K562 (cell line): Measurements from ENCODE around the gene CYSRT1. TPM values are rescaled to one million over a fixed set of nuclear protein-coding genes. Genes with fewer than 3 reads are reported as not detected.
A peak's percentile ranks its signal among the peaks of the same experiment; 100 is the strongest.

Experiments used
- BMI1 ChIP-seq: fragments of 150-350 bp; IDR thresholded peaks from 2 replicates; pipeline ENCODE4 v1.6.1; 2014; ENCODE audit warnings: low read length
- EP400 ChIP-seq: fragments of 450-650 bp; IDR thresholded peaks from 2 replicates; pipeline ENCODE4 v1.6.1; 2017; ENCODE audit warnings: antibody characterized with exemption, mild to moderate bottlenecking, moderate library complexity
- EZH2 ChIP-seq: IDR thresholded peaks from 2 replicates; pipeline ENCODE4 v1.6.1; 2012; ENCODE audit warnings: low read depth, mild to moderate bottlenecking, inconsistent platforms, low read length, borderline replicate concordance
- FUS ChIP-seq: fragments of 200-400 bp; formaldehyde crosslinking; optimal IDR thresholded peaks from 2 replicates; pipeline ENCODE3; 2017; ENCODE audit warnings: low read depth, low read length
- GTF2A2 ChIP-seq: IDR thresholded peaks from 2 replicates; pipeline ENCODE4 v1.6.1; 2016; ENCODE audit warnings: mild to moderate bottlenecking, missing genetic modification characterization, missing compliant biosample characterization
- KAT7 ChIP-seq: sonication (generic); formaldehyde crosslinking; IDR thresholded peaks from 2 replicates; pipeline ENCODE4 v1.8.0; 2022; ENCODE audit warnings: missing genetic modification reagents, mild to moderate bottlenecking, borderline replicate concordance
- MTA1 ChIP-seq: fragments of 450-650 bp; IDR thresholded peaks from 2 replicates; pipeline ENCODE4 v1.6.1; 2017; ENCODE audit warnings: borderline replicate concordance
- NFYB ChIP-seq: IDR thresholded peaks from 2 replicates; pipeline ENCODE4 v1.6.1; 2011; ENCODE audit warnings: mild to moderate bottlenecking, moderate library complexity; ENCODE audit not compliant: insufficient read length; ENCODE audit errors: extremely low read depth
- PHF21A ChIP-seq: fragments of 450-650 bp; IDR thresholded peaks from 2 replicates; pipeline ENCODE4 v1.6.1; 2017; ENCODE audit warnings: low read depth, borderline replicate concordance
- POLR2G ChIP-seq: fragments of 200-400 bp; formaldehyde crosslinking; IDR thresholded peaks from 2 replicates; pipeline ENCODE4 v1.6.1; 2017; ENCODE audit warnings: low read depth, mild to moderate bottlenecking, antibody characterized with exemption, low read length, moderate library complexity
- PPARD ChIP-seq: fragments of 250-450 bp; sonication (Bioruptor Pico); IDR thresholded peaks from 2 replicates; pipeline ENCODE4 v1.8.0; 2022; ENCODE audit warnings: inconsistent platforms, mild to moderate bottlenecking, moderate library complexity
- RBM25 ChIP-seq: fragments of 200-400 bp; formaldehyde crosslinking; IDR thresholded peaks from 2 replicates; pipeline ENCODE4 v1.6.1; 2018; ENCODE audit warnings: low read length, low read depth, moderate library complexity; ENCODE audit not compliant: severe bottlenecking
- TFAM ChIP-seq: fragments of 250-450 bp; sonication (Bioruptor Pico); conservative IDR thresholded peaks from 2 replicates; pipeline ENCODE4 v1.5.0; 2021; ENCODE audit warnings: mild to moderate bottlenecking, moderate library complexity
- ZNF217 ChIP-seq: sonication (generic); formaldehyde crosslinking; IDR thresholded peaks from 2 replicates; pipeline ENCODE4 v1.8.0; 2022; ENCODE audit warnings: mild to moderate bottlenecking, missing genetic modification reagents
- polyA plus RNA-seq, 8 experiments: library from polyadenylated mRNA; depleted of rRNA in 4 of 8; stranded (reverse) in 5 of 8; unstranded in 3 of 8; fragments of >200 nt; fragmentation: Nextera tagmentation in 2 of 8; fragmentation: Illumina TruSeq in 1 of 8; extraction: Ambion mirVana in 2 of 8; extraction: Trizol in 1 of 8; gene quantifications; 2 replicates each; pipeline versions ENCODE4 v1.2.1 to v1.2.3, GENCODE V29; 2011 to 2014; ENCODE audit warnings: inconsistent platforms in 1 of 8, missing spikeins in 1 of 8
- total RNA-seq, 7 experiments: library from RNA; depleted of rRNA in 6 of 7; stranded (reverse); fragments of >200 nt in 6 of 7; fragmentation: Illumina TruSeq in 2 of 7; extraction: Trizol in 2 of 7; gene quantifications; 2 replicates each; pipeline versions ENCODE4 v1.2.1 to v1.2.3, GENCODE V29; 2011 to 2021; ENCODE audit warnings: low replicate concordance in 1 of 7
- TF ChIP-seq, protein P1 (sequence below), 2 experiments: IDR thresholded peaks in 1 of 2; conservative IDR thresholded peaks in 1 of 2; 2 replicates each; pipeline ENCODE4 v1.6.1; 2016; ENCODE audit warnings: low read depth in 2 of 2, mild to moderate bottlenecking in 1 of 2, missing compliant biosample characterization in 1 of 2, missing genetic modification characterization in 1 of 2, moderate library complexity in 1 of 2
- TF ChIP-seq, protein P2 (sequence below): fragments of 250-450 bp; sonication (Bioruptor Pico); IDR thresholded peaks from 2 replicates; pipeline ENCODE4 v1.5.1; 2021; ENCODE audit warnings: mild to moderate bottlenecking
- TF ChIP-seq, protein P3 (sequence below), 2 experiments: fragments of 150-350 bp in 1 of 2; IDR thresholded peaks; 2 replicates each; pipeline ENCODE4 v1.6.1; 2012 to 2016; ENCODE audit warnings: low read depth in 2 of 2, low read length in 2 of 2, mild to moderate bottlenecking in 1 of 2, moderate library complexity in 1 of 2
- TF ChIP-seq, protein P4 (sequence below), 2 experiments: fragments of 450-650 bp; conservative IDR thresholded peaks; 2 replicates each; pipeline ENCODE4 v1.6.1; 2017; ENCODE audit warnings: mild to moderate bottlenecking in 2 of 2, moderate library complexity in 2 of 2

CYSRT1 gene
- total and polyA plus RNA-seq, 9 of the 15 experiments (the other 6 are each of a cell fraction or from before 2014, with no cell fraction given) = 0.04 to 1.4 (median 0.42) TPM; not detected in 3

DNA sequence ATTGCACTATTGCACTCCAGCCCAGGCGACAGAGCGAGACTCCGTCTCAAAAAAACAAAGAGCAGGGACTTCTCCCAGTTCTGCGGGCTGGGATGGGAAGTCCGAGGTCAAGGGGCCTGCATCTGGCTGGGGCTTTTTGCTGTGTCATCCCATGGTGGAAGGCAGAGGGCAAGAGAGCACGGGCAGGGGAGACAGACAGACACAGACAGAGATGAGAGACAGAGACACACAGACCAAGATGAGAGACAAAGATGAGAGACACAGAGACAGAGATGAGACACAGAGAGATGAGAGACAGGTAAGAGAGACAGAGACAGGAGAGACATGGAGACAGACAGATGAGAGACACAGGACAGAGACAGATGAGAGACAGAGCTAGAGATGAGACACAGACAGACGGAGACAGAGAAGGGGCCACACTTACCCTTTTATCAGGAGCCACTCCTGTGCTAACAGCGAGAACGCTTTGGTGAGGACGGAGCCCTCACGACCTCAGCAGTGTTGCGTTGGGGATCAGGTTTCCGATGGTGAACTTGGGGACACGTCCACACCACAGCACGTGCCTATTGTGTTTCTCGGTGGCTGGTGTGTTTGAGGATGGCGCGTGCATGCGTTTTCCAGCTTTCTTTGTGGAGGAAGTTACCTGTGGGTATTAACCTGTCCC is 43.7 kb downstream of the CYSRT1 start (continued):
- TF ChIP-seq POLR2G (no peak), TFAM (CRISPR knock-in tag) (no peak), MTA1 (peak; percentile 82), FUS (no peak), BMI1 (no peak), EZH2 (no peak), EP400 (peak; percentile 80), PPARD (no peak), NFYB (no peak), GTF2A2 (tag) (no peak), KAT7 (CRISPR knock-in tag) (0 out of 2 replicates have a peak, but pooled peaks have one; percentile 31), RBM25 (no peak), ZNF217 (CRISPR knock-in tag) (no peak), PHF21A (no peak)
- TF ChIP-seq, protein P1, sequence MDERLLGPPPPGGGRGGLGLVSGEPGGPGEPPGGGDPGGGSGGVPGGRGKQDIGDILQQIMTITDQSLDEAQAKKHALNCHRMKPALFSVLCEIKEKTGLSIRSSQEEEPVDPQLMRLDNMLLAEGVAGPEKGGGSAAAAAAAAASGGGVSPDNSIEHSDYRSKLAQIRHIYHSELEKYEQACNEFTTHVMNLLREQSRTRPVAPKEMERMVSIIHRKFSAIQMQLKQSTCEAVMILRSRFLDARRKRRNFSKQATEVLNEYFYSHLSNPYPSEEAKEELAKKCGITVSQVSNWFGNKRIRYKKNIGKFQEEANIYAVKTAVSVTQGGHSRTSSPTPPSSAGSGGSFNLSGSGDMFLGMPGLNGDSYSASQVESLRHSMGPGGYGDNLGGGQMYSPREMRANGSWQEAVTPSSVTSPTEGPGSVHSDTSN (CRISPR knock-in tag; IDR thresholded peaks at IDR 0.05; ENCODE audit: low read depth) = no peak
- TF ChIP-seq, protein P1 (tag; conservative IDR thresholded peaks at IDR 0.05; ENCODE audit: low read depth) = no peak
- TF ChIP-seq, protein P2, sequence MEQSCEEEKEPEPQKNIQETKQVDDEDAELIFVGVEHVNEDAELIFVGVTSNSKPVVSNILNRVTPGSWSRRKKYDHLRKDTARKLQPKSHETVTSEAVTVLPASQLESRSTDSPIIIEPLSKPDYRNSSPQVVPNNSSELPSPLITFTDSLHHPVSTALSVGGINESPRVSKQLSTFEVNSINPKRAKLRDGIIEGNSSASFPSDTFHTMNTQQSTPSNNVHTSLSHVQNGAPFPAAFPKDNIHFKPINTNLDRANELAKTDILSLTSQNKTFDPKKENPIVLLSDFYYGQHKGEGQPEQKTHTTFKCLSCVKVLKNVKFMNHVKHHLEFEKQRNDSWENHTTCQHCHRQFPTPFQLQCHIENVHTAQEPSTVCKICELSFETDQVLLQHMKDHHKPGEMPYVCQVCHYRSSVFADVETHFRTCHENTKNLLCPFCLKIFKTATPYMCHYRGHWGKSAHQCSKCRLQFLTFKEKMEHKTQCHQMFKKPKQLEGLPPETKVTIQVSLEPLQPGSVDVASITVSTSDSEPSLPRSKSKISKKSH (CRISPR knock-in tag) = no peak
- TF ChIP-seq, protein P3, sequence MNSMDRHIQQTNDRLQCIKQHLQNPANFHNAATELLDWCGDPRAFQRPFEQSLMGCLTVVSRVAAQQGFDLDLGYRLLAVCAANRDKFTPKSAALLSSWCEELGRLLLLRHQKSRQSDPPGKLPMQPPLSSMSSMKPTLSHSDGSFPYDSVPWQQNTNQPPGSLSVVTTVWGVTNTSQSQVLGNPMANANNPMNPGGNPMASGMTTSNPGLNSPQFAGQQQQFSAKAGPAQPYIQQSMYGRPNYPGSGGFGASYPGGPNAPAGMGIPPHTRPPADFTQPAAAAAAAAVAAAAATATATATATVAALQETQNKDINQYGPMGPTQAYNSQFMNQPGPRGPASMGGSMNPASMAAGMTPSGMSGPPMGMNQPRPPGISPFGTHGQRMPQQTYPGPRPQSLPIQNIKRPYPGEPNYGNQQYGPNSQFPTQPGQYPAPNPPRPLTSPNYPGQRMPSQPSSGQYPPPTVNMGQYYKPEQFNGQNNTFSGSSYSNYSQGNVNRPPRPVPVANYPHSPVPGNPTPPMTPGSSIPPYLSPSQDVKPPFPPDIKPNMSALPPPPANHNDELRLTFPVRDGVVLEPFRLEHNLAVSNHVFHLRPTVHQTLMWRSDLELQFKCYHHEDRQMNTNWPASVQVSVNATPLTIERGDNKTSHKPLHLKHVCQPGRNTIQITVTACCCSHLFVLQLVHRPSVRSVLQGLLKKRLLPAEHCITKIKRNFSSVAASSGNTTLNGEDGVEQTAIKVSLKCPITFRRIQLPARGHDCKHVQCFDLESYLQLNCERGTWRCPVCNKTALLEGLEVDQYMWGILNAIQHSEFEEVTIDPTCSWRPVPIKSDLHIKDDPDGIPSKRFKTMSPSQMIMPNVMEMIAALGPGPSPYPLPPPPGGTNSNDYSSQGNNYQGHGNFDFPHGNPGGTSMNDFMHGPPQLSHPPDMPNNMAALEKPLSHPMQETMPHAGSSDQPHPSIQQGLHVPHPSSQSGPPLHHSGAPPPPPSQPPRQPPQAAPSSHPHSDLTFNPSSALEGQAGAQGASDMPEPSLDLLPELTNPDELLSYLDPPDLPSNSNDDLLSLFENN (IDR thresholded peaks at IDR 0.05; ENCODE audit: low read depth in 2 of 2, low read length in 2 of 2) = no peak
- TF ChIP-seq, protein P4, sequence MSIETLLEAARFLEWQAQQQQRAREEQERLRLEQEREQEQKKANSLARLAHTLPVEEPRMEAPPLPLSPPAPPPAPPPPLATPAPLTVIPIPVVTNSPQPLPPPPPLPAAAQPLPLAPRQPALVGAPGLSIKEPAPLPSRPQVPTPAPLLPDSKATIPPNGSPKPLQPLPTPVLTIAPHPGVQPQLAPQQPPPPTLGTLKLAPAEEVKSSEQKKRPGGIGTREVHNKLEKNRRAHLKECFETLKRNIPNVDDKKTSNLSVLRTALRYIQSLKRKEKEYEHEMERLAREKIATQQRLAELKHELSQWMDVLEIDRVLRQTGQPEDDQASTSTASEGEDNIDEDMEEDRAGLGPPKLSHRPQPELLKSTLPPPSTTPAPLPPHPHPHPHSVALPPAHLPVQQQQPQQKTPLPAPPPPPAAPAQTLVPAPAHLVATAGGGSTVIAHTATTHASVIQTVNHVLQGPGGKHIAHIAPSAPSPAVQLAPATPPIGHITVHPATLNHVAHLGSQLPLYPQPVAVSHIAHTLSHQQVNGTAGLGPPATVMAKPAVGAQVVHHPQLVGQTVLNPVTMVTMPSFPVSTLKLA (conservative IDR thresholded peaks at IDR 0.05) = peak; percentile 14 to 66; a peak in 2 of 4 replicates
